B cell (primary cell): ENCODE results near the gene NYNRIN.

Source experiments
- CTCF ChIP-seq: fragments of 200-600 bp; IDR thresholded peaks from one replicate; pipeline ENCODE4 v1.8.0; 2022; ENCODE audit warnings: antibody characterized with exemption, mild to moderate bottlenecking
- EZH2 ChIP-seq: IDR thresholded peaks from 2 replicates; pipeline ENCODE4 v1.6.1; 2012; ENCODE audit warnings: borderline replicate concordance, low read depth, mild to moderate bottlenecking, moderate library complexity, low read length; ENCODE audit not compliant: insufficient read depth, poor library complexity, severe bottlenecking

GRCh38 chr14:24366413-24366720 is 32.4 kb upstream of the NYNRIN start:
- no peak for TF ChIP-seq CTCF
- TF ChIP-seq EZH2 = no peak
